Measurements from ENCODE around the gene TBX5. TPM values are rescaled to one million over a fixed set of nuclear protein-coding genes. Genes with fewer than 3 reads are reported as not detected.

TBX5 gene
- total and polyA plus RNA-seq, 4 donors: 0.33 to 0.42 TPM; not detected in 2

DNA sequence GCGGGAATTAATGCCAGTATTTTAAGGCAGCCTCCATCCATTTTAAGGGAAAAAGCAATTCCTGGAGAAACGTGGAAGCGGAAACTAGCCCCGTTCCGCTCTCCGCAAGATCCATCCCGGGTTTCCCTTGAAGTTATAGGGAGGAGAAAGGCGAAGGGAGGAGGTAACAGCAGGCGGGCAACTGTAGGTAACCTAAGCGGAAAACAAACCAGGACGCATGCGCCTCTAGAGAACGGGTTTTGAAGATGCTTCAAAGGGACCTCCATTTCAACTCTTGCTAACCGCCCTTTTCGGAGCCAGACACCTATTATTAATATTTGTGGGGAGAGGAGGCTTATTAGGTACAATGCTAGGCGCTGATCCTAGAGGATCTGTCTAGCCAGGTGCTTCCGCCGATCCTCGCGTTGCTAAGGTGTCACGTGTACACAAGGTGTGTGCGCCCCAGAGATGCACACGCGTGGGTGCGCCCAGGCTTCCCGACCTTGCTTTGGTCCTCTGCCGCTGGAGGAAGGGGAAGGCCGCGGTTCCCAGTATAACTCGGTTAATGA, 6.2 kb downstream of the TBX5 start:
- WGBS, 2 donors: 12 to 24% methylated on average over 30 of the region's 30 CpGs
- Histone ChIP-seq H3K27ac (ENCODE audit: low read depth in 1 of 2, low read length in 2 of 2) (no peak overlapping the region), H3K27me3 (ENCODE audit: control insufficient read depth in 1 of 2, insufficient read depth in 2 of 2, low read length in 1 of 2) (peaks cover 0 to 2% of the 10 kb centered on the region in 2 donors), H3K4me1 (ENCODE audit: control insufficient read depth in 1 of 2, insufficient read depth in 2 of 2, low read length in 2 of 2) (no peaks in the 10 kb centered on the region), H3K36me3 (ENCODE audit: control insufficient read depth in 1 of 2, insufficient read depth in 2 of 2, low read length in 1 of 2) (no peaks in the 10 kb centered on the region), H3K4me3 (ENCODE audit: low read length in 2 of 2) (no peak overlapping the region), H3K9me3 (ENCODE audit: control insufficient read depth, low read length) (no peaks in the 10 kb centered on the region)
- intact Hi-C loops (cut with DNase I): loop anchor here in 1 of 2 donors (10.0 kb wide), 1 partner anchor 235 kb away; no protein-coding TSS in a partner anchor
- DNase-seq (no peak), ATAC-seq (ENCODE audit: low FRiP score) (no peak)

DNA sequence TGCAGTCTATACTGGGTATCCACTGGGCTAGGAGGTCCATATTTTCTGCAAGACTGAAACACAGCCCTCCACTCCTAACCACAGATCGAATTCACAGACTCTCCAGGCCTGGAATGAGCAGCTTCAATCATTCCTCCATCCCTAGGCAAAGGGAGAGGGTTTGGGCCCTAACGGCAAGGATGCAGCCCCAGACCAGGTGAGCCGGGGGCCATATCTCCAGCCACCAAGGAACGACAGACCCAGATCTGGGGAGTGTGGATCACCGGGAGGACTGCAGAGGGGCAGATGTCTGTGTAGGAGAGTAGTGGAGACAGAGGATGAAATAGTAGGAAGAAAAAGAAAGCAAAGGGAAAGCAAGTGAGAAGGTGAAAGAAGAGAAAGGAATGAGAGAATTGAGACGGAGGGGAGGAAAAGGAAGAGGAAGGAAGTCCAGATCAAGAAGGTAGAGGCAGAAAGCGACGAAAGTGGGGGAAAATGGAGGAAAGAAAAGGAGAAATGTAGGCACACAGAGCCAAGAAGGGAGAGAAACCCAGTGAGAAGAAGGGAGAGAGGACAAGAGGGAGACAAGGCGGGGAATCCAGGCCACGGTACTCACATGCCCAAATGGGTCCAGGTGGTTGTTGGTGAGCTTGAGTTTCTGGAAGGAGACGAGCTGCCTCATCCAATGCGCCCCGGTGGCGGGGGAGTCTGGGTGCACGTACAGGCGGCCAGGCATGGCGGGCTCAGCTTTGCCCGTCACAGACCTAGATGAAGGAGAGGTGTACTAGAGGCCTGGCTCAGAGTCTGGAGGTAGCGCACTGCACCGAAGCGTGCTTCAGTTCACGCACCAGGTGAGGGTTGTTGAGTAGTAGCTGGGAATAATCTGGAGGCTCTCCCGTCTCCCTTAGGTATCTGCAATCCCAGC, 7.7 kb downstream of the TBX5 start:
- H3K27ac ChIP-seq (ENCODE audit: low read depth in 1 of 2, low read length in 2 of 2): no peak overlapping the region
- no peaks in the 10 kb centered on the region for H3K9me3 ChIP-seq (ENCODE audit: control insufficient read depth, low read length)
- 15 to 35% methylated on average over 23 of the region's 23 CpGs for WGBS, 2 donors
- DNase-seq (no peak), ATAC-seq (ENCODE audit: low FRiP score) (no peak)
- no peak overlapping the region for H3K4me3 ChIP-seq (ENCODE audit: low read length in 2 of 2)
- H3K36me3 ChIP-seq (ENCODE audit: control insufficient read depth in 1 of 2, insufficient read depth in 2 of 2, low read length in 1 of 2): no peaks in the 10 kb centered on the region
- no peaks in the 10 kb centered on the region for H3K27me3 ChIP-seq (ENCODE audit: control insufficient read depth in 1 of 2, insufficient read depth in 2 of 2, low read length in 1 of 2)
- no peaks in the 10 kb centered on the region for H3K4me1 ChIP-seq (ENCODE audit: control insufficient read depth in 1 of 2, insufficient read depth in 2 of 2, low read length in 2 of 2)
- intact Hi-C loops (cut with DNase I): no loop called here

DNA sequence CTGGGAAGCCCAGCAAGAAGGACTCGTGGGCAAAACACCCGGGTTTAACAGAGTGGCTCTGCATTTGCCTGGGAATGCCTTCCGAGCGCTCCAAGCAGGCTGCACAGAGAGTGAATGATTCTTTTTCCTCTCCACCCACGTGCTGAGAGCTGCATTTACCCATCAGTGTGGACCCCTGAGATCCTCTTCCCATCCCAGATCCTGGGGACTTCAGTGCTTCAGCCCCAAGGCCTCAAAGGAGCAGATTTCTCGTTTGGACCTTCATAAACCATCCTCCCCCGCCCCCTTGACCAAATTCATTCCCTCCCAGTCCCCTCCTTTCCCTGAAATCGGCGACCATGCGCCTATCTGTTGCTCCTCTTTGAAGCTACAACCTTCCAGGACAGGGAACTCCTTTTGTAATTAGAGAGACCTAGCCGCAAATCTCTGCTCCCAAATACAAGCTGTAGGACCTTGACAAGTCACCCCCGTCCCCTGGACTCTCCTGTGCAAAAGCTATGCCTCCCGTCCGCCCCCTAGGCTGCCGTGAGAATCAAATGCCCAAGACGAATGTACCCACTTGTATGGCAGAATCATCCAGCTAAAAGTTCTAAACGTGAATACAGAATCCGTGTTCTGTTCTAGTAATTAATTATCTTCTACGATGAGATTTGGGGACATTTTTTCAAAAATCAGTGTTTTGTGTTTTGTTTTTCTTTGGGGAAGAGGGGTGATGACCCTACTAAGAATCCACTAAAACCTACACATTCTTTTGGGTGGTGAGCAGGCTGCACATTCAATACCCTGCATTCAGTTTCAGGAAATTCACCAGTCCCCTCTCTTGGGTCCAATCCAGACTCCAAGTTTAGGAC, 8.8 kb downstream of the TBX5 start:
- no peaks in the 10 kb centered on the region for H3K9me3 ChIP-seq (ENCODE audit: control insufficient read depth, low read length)

DNA sequence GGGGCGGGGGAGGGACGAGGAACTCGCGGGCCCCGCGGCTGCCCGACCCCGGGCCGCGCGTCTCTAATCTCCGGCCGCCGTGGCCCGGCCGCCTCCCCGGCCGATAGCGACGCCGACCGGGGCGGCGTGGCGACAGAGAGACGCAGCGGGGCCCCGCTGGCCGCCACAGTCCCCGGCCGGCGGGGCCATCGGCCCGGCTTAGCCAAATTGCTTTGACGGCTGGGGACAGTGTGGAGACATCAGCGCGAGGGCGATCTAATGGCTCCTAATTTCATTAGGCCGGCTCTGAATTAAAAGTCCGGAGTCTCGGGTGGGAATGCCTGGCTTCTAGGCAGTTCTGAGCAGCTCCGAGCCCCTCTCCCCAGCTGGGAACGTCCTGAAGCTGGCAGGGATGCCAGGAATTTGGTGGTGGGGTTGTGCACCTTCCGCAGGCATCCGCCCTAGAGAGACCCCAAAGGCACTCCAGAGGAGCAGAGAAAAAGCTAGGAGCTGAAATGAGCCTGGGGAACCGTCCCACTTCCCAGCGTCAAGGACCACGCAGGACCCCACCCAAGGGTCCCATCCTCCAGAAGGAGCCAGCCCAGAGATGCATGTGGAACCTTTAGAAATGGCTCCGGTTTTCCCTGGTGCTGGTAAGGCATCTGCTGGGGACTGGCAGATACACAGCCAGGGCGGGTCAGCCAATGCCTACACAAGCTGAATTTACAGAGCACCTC, 9.6 kb downstream of the TBX5 start:
- Histone ChIP-seq H3K36me3 (ENCODE audit: control insufficient read depth in 1 of 2, insufficient read depth in 2 of 2, low read length in 1 of 2) (no peaks in the 10 kb centered on the region), H3K9me3 (ENCODE audit: control insufficient read depth, low read length) (peaks cover 1% of the 10 kb centered on the region), H3K4me3 (ENCODE audit: low read length in 2 of 2) (no peak overlapping the region), H3K27me3 (ENCODE audit: control insufficient read depth in 1 of 2, insufficient read depth in 2 of 2, low read length in 1 of 2) (no peaks in the 10 kb centered on the region), H3K27ac (ENCODE audit: low read depth in 1 of 2, low read length in 2 of 2) (no peak overlapping the region), H3K4me1 (ENCODE audit: control insufficient read depth in 1 of 2, insufficient read depth in 2 of 2, low read length in 2 of 2) (no peaks in the 10 kb centered on the region)
- DNase-seq (no peak), ATAC-seq (ENCODE audit: low FRiP score) (no peak)
- intact Hi-C loops (cut with DNase I): no loop called here
- 4 to 10% methylated on average over 49 to 50 of the region's 50 CpGs for WGBS, 2 donors

More for the DNA sequence above, 8.8 kb downstream of the TBX5 start:
- intact Hi-C loops (cut with DNase I): no loop called here
- H3K27me3 ChIP-seq (ENCODE audit: control insufficient read depth in 1 of 2, insufficient read depth in 2 of 2, low read length in 1 of 2): no peaks in the 10 kb centered on the region
- 15 to 33% methylated on average over 19 of the region's 19 CpGs for WGBS, 2 donors
- H3K4me1 ChIP-seq (ENCODE audit: control insufficient read depth in 1 of 2, insufficient read depth in 2 of 2, low read length in 2 of 2): no peaks in the 10 kb centered on the region
- no peak overlapping the region for H3K4me3 ChIP-seq (ENCODE audit: low read length in 2 of 2)
- no peaks in the 10 kb centered on the region for H3K36me3 ChIP-seq (ENCODE audit: control insufficient read depth in 1 of 2, insufficient read depth in 2 of 2, low read length in 1 of 2)
- no peak overlapping the region for H3K27ac ChIP-seq (ENCODE audit: low read depth in 1 of 2, low read length in 2 of 2)
- no peak for DNase-seq
- no peak for ATAC-seq (ENCODE audit: low FRiP score)

DNA sequence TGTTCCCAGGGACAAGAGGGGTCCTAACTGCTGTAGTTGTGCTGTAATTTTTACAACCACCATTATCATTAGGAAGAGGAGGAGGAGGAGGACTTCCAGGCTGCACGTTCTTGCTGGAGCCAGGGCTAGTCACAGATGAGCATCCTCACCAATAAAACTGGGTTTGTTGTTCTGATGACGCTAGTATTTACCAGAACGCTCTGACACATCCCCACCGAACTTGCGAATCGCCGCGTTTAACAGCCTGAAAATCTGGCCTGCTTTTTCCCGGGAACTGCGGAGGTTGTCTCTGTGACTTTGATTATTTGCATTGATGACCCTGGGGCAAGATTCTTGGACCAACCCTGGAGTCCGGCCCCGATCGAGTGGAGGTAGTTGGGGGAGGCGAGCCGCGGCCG, 10.2 kb downstream of the TBX5 start:
- ATAC-seq (ENCODE audit: low FRiP score): no peak
- no peak overlapping the region for H3K27ac ChIP-seq (ENCODE audit: low read depth in 1 of 2, low read length in 2 of 2)
- intact Hi-C loops (cut with DNase I): no loop called here
- H3K4me1 ChIP-seq (ENCODE audit: control insufficient read depth in 1 of 2, insufficient read depth in 2 of 2, low read length in 2 of 2): no peaks in the 10 kb centered on the region
- no peak for DNase-seq
- no peaks in the 10 kb centered on the region for H3K36me3 ChIP-seq (ENCODE audit: control insufficient read depth in 1 of 2, insufficient read depth in 2 of 2, low read length in 1 of 2)
- no peak overlapping the region for H3K4me3 ChIP-seq (ENCODE audit: low read length in 2 of 2)
- H3K9me3 ChIP-seq (ENCODE audit: control insufficient read depth, low read length): peaks cover 1% of the 10 kb centered on the region
- WGBS, 2 donors: 21 to 23% methylated on average over 17 of the region's 17 CpGs
- H3K27me3 ChIP-seq (ENCODE audit: control insufficient read depth in 1 of 2, insufficient read depth in 2 of 2, low read length in 1 of 2): no peaks in the 10 kb centered on the region

DNA sequence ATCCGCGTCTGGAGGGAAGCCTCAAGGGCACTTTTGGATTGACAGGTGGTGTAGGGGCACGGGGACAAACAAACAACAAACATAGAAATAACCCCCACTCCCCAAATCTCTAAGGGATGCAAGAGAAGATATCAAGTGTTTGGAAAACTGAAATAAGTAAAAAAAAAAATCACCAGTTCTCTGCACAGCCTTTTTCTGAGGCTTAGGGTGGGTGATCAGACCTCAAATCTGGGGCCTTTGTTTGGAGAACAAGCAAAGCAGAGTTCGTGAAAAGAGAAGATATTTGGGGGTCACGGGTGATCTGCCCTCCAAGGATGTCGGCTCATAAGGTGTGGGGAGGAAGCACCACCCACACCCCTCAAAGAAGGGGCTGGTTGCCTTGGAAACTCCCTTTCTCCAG, 10.7 kb downstream of the TBX5 start:
- Histone ChIP-seq H3K27ac (ENCODE audit: low read depth in 1 of 2, low read length in 2 of 2) (no peak overlapping the region), H3K27me3 (ENCODE audit: control insufficient read depth in 1 of 2, insufficient read depth in 2 of 2, low read length in 1 of 2) (no peaks in the 10 kb centered on the region), H3K36me3 (ENCODE audit: control insufficient read depth in 1 of 2, insufficient read depth in 2 of 2, low read length in 1 of 2) (no peaks in the 10 kb centered on the region), H3K9me3 (ENCODE audit: control insufficient read depth, low read length) (peaks cover 1% of the 10 kb centered on the region), H3K4me1 (ENCODE audit: control insufficient read depth in 1 of 2, insufficient read depth in 2 of 2, low read length in 2 of 2) (no peaks in the 10 kb centered on the region), H3K4me3 (ENCODE audit: low read length in 2 of 2) (no peak overlapping the region)
- intact Hi-C loops (cut with DNase I): no loop called here
- 18 to 30% methylated on average over 6 of the region's 6 CpGs for WGBS, 2 donors
- DNase-seq (no peak), ATAC-seq (ENCODE audit: low FRiP score) (no peak)

DNA sequence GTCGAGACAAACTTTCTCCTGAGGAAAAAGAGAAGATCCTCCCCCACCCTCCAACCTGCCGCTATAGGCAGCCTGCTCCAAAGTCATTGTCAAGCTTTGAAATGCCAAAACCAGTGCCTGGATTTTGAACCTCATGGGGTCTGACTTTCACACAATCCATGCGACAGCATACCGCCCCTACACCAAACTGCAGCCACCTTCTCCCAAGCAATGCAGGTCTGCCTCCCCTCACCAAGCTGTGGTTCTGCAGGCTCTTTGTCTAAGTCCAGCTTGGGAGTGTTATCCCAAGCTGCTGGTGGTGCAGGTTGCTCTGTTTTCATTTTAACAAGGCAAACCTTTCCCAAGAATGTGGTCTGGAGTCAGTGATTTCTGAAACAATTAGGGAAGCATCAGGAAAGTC, 12.4 kb downstream of the TBX5 start:
- no peaks in the 10 kb centered on the region for H3K4me1 ChIP-seq (ENCODE audit: control insufficient read depth in 1 of 2, insufficient read depth in 2 of 2, low read length in 2 of 2)
- WGBS, 2 donors: 74 to 82% methylated on average over 4 of the region's 4 CpGs
- no peak overlapping the region for H3K27ac ChIP-seq (ENCODE audit: low read depth in 1 of 2, low read length in 2 of 2)
- H3K9me3 ChIP-seq (ENCODE audit: control insufficient read depth, low read length): peaks cover 1% of the 10 kb centered on the region
- H3K27me3 ChIP-seq (ENCODE audit: control insufficient read depth in 1 of 2, insufficient read depth in 2 of 2, low read length in 1 of 2): peaks cover 0 to 2% of the 10 kb centered on the region in 2 donors
- H3K36me3 ChIP-seq (ENCODE audit: control insufficient read depth in 1 of 2, insufficient read depth in 2 of 2, low read length in 1 of 2): no peaks in the 10 kb centered on the region
- no peak overlapping the region for H3K4me3 ChIP-seq (ENCODE audit: low read length in 2 of 2)
- DNase-seq (no peak), ATAC-seq (ENCODE audit: low FRiP score) (no peak)
- intact Hi-C loops (cut with DNase I): no loop called here

DNA sequence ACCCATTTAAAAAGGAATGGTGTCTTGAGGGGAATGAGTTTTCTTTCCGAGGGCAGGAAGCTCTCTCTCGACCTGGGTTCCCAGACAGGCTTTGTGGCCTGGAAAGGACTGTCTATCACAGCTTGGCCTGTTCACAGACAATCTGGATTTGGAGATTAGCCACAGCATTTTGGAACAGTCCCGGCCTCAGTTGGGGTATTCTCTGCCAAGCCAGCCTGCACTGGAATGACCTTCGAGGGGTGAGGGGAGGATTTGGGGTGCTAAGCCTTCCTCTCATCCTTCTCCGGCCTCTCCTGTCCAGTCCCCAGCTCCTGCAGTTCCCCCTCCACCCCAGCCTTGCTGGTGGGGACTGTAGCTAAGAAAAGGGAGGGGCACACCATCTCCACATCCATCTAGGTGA, 13.0 kb downstream of the TBX5 start:
- H3K27ac ChIP-seq (ENCODE audit: low read depth in 1 of 2, low read length in 2 of 2): no peak overlapping the region
- WGBS, 2 donors: 33 to 47% methylated on average over 5 of the region's 5 CpGs
- ATAC-seq (ENCODE audit: low FRiP score): no peak

More for the DNA sequence above, 13.0 kb downstream of the TBX5 start:
- no peak overlapping the region for H3K4me3 ChIP-seq (ENCODE audit: low read length in 2 of 2)
- peaks cover 1% of the 10 kb centered on the region for H3K9me3 ChIP-seq (ENCODE audit: control insufficient read depth, low read length)
- H3K27me3 ChIP-seq (ENCODE audit: control insufficient read depth in 1 of 2, insufficient read depth in 2 of 2, low read length in 1 of 2): peaks cover 0 to 2% of the 10 kb centered on the region in 2 donors
- no peaks in the 10 kb centered on the region for H3K36me3 ChIP-seq (ENCODE audit: control insufficient read depth in 1 of 2, insufficient read depth in 2 of 2, low read length in 1 of 2)
- no peaks in the 10 kb centered on the region for H3K4me1 ChIP-seq (ENCODE audit: control insufficient read depth in 1 of 2, insufficient read depth in 2 of 2, low read length in 2 of 2)
- intact Hi-C loops (cut with DNase I): no loop called here
- DNase-seq: no peak

Measured in aorta (tissue), 5 donors.